Measurements from ENCODE around the gene GTF3C5.
"Not testable (repeated sequence)": the region's sequence is repeated elsewhere in the genome, so short reads cannot be mapped to it uniquely, and the experiment has no call there.

GTF3C5 gene

DNA sequence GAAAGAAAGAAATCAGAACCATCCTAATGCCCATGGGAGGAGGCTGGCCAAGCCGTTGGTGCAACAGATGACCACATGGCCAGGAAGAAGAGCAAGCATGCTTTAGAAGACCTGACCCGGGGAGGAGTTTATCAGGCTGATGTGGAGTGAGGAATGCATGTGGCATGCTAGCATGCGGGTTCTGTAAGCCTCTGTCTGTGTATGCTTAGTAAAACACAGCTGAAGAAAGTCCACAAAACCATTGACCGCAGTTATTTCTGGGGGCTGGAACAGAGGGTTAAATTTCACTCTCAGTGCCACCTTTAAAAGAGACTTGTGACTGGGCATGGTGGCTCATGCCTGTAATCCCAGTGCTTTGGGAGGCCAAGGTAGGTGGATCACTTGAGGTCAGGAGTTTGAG, 33.2 kb upstream of the GTF3C5 start:
- no peak for DNase-seq

DNA sequence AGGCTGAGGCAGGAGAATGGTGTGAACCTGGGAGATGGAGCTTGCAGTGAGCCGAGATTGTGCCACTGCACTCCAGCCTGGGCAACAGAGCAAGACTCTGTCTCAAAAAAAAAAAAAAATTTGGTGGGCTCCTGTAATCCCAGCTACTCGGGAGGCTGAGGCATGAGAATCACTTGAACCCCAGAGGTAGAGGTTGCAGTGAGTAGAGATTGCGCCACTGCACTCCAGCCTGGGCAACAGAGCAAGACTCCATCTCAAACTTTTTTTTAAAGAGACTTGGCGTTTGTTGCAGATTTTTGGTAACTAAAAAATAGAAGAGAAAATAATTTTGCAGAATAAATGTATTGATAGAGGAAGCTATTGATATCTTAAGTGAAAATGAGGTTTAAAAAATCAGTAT, 32.6 kb upstream of the GTF3C5 start:
- DNase-seq, result not testable (repeated sequence)

DNA sequence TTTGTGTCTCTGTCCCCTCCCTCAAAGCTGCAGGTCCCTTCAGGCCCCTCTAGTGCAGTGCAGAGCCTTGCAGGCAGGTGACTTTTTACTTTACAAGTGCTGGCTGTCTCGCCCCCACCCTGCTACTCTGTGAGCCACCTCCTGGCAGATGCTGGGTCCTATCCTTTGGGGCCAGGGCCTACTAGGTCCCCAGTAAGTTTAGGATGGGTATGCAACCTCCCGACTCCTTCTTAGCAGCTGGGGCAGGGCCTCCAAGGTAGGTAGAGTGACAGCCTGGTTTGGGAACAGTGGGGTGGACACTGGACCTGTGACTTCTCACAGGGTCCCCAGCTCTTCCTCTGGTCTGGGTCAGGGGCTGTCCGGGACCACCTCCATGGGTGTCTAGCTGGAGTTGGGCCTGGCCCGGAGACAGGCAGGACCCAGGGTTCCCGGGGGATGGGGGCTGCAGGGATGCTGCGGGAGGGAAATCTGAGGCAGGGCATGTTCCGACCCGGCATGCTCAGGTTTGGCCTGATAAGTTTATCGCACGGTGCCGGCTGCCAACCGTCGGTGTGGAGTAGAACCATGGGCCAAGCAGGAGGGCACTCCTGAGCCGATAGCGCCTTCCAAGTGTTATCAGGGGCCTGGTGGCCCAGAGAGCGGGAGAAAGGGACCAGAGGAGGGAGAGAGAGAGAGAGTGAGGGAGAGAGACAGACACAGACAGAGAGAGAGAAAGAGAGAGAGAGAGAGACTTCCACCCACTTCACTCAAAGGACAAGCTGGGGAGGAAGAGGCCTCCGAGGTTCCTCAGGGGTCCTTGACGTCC, 31.8 kb upstream of the GTF3C5 start:
- no peak for DNase-seq

DNA sequence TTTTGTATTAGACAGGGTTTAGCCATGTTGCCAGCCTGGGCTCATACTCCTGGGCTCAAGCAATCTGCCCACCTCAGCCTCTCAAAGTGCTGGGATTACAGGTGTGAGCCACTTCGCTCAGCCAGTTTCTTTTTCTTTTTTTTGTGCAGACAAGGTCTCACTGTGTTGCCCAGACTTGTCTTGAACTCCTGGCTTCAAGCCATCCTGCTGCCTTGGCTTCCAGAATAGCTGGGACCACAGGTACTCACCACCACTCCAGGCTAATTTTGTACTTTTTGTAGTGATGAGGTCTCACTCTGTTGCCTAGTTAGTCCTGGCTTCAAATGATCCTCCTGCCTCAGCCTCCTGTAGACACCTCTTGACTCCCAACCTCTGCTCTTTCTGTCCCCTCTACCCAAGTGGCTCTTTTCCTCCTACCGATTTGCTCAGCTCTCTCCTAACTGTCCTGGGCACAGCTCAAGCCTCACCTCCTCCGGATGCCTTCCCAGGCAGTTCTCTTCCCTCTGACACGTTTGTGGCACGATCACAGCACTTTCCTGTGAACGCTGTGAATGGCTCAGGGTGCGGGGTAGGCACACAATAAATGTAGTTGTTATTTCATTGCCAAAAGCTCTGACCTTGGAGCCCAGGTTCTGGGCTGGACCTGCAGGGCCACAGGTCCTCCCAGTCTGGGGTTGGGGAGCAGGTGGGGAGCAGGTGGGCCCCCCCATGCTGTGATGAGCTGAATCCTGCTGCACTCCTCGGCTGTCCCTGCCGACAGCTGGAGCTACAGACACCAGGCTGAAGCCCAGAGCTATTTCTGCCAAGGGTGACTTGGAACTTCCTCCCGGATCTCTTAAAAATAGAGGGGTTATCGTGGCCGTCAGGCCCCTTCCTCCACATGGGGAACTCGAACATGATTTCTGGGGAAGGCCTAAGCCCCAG, 28.4 kb upstream of the GTF3C5 start:
- no peak for DNase-seq

- no peak for DNase-seq
These were observed 27.7 kb upstream of the GTF3C5 start for GRCh38 chr9:133003071-133003461.

GRCh38 chr9:133003671-133004090, 27.1 kb upstream of the GTF3C5 start:
- DNase-seq, result no peak

DNA sequence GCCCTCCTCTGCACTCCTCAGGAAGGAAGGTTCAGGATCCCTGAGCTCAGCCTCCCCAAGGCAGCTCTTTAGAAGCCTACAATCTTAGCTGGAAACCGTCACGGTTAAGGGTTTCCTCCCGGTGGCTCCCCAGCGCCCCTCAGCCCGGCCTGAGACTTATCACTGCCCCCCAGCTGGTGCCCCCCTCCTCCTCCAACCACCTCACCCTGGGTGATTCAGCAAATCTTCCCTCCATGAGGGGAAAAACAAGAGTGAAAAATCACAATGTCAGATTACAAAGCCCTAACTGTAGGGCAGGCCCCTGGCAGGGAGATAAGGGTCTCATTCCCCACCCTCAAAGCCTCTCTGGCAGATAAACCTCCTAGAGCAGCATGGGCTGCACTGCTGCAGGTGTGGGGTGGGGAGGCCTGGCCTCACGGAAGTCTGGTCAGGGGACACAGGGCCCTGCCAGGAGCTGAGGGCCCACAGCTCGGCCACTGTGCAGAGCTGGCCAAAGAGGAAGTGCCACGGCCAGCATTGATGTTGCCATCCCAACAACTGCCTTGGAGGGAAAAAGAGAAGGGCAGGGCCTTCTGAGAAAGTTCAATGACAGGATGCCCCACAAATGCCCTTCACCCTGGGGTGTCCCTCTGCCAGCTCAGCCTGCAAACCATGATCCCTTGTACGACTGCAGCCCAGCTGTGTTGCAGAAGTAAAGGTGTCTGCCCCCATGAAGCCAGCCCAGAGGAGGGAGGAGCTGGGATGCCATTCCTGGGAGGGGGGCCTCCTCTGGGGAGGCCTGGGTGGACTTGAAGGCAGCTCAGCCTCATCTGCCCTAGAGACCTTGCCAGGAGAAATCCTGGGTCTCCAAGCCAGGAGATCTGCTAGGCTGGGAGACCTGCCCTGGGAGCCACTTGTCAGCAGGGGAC, 26.5 kb upstream of the GTF3C5 start:
- no peak for DNase-seq

GRCh38 chr9:133004999-133005760, 25.6 kb upstream of the GTF3C5 start:
- DNase-seq, result no peak

DNA sequence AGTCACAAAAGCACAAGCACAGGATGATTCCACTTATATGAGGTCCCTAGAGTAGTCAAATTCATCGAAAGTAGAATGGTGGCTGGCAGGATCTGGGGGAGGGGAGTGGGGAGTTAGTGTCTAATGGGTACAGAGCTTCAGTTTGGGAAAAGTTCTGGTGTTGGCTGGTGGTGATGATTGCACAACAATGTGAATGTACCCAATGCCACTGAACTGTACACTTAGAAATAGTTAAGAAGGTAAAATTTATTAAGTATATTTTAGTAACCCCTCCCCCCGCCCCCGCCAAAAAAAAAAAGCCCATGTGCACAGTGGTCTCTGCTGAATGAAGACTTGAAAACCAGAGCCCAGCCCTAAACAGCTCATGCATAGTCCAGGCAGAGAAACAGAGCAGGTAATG, 24.8 kb upstream of the GTF3C5 start:
- no peak for DNase-seq

DNA sequence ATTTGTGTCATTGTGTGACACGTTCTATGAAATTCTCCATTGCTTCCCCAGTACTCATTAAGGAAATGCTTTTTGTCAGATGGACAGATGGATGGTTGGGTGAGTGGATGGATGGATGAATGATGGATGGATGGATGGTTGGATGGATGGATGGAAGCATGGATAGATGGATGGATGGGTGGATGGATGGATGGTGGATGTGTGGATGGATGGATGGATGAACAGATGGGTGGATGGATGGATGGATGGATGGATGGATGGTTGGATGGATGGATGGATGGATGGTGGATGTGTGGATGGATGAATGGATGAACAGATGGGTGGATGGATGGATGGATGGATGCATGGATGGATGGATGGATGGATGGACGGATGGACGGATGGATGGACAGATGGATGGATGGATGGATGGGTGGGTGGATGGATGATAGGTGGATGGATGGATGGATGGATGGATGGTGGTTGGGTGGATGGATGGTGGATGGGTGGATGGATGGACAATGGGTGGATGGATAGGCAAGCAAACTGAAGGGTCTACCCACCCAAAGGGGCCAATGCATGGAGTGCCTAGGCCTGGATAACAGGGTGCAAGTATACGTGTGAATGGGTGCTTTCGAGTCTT, 24.0 kb upstream of the GTF3C5 start:
- no peak for DNase-seq

- DNase-seq, result no peak
These were observed 22.4 kb upstream of the GTF3C5 start for GRCh38 chr9:133008406-133008805.

DNA sequence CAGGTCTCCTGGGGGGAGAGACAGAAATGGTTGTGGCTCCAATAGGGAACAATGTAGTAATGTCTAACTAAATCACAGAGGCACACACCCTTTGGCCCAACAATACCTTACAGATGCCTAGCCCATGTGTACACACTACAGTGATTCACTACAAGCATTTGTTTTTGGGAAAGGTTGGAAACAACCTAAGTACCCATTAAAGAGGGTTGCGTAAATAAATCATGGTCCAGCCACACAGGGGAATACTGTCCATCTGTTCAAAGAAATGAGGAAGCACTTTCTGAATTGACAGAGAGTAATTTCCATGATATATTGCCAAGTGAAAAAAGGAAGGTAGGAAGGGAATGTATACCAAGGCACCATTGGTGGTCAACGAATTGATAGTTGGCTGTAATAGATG, 22.0 kb upstream of the GTF3C5 start:
- DNase-seq, result no peak

DNA sequence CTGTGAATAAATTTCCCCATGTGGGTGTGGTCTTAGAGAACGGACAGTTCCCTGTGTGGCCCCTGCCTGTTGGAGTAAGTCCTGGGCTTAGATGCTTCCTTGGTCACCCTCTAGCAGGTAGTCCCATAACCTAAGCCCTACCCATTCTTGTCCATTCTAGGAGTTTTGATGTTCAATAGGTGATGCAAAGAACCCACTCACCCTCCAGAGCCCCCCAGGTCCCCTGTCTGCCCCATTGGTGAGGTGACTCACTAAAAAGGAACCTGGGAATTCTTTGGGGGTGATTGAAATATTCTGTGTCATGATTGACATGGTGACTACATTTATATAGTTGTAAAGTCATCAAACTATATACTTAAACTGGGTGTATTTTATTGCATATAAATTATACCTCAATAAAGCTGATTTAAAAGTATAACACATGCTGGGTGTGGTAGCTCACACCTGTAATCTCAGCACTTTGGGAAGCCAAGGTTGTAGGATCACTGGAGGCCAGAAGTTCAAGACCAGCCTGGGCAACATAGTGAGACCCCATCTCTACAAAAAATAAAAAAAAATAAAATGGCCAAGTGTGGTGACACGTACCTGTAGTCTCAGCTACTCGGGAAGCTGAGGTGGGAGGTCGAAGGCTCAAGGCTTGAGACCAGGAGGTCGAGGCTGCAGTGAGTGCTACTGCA, 20.8 kb upstream of the GTF3C5 start:
- no peak for DNase-seq

DNA sequence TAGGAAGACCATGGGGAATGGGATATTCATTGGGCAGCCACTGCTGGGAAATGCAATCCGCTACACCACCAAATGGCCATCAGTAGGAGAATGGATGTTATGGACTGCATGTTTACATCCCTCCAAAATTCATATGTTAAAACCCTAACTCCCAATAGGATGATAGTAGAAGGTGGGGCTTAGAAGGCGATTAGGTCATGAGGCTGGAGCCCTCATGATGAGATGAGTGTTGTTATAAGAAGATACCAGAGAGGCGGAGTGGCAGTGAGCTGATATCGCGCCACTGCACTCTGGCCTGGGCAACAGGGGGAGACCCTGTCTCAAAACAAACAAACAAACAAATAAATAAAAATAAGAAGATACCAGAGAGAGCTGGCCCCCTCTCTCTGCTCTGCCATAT, 16.1 kb upstream of the GTF3C5 start:
- DNase-seq, result no peak

- DNase-seq, result peak; percentile 18
These were observed 7.5 kb upstream of the GTF3C5 start for GRCh38 chr9:133023117-133023890.

- DNase-seq, result no peak
These were observed 4.4 kb upstream of the GTF3C5 start for GRCh38 chr9:133026426-133026825.

DNA sequence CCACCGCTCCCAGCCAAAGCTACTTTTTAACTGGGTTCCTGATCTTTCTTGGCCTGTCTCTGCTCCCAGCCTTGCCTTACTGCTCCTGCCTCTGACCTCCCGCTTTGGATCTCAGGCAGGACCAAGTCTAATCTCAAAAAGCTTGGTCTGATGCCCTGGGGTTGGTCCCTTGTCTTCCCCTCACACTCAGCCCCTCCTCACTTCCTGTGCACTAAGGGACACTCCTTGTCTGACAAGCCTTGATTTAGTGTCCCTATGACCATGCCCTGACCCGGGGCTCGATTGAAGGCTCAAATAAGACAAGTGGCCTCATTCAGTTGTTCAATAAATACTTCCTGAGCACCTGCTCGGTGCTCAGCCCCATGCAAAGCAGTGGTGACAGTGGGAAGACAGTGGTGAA, 3.7 kb upstream of the GTF3C5 start:
- no peak for DNase-seq

GRCh38 chr9:133028221-133028620, 2.6 kb upstream of the GTF3C5 start:
- DNase-seq, result no peak

- no peak for DNase-seq
These were observed 842 bp upstream of the GTF3C5 start for GRCh38 chr9:133029994-133030316.

DNA sequence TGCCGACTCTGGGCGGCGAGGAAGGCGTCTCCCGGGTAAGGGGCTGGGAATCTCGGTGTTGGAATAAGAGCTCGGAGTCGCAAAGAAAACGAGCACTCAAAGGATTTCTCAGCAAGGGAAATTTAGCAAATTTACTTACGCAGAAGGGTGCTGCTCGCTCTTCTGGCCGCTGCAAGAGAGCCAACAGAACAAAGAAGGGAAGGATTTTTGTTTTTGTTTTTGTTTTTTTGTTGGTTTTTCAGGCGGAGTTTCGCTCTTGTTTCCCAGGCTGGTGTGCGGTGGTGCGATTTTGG, 279 bp downstream of the GTF3C5 start:
- no peak for DNase-seq

GRCh38 chr9:133031496-133031911, 707 bp downstream of the GTF3C5 start:
- DNase-seq, result no peak
